ENCODE data around the gene KIF21A. TPM values are rescaled to one million over a fixed set of nuclear protein-coding genes. Genes with fewer than 3 reads are reported as not detected.
"Not testable (repeated sequence)": the region's sequence is repeated elsewhere in the genome, so short reads cannot be mapped to it uniquely, and the experiment has no call there.

KIF21A gene, protein sequence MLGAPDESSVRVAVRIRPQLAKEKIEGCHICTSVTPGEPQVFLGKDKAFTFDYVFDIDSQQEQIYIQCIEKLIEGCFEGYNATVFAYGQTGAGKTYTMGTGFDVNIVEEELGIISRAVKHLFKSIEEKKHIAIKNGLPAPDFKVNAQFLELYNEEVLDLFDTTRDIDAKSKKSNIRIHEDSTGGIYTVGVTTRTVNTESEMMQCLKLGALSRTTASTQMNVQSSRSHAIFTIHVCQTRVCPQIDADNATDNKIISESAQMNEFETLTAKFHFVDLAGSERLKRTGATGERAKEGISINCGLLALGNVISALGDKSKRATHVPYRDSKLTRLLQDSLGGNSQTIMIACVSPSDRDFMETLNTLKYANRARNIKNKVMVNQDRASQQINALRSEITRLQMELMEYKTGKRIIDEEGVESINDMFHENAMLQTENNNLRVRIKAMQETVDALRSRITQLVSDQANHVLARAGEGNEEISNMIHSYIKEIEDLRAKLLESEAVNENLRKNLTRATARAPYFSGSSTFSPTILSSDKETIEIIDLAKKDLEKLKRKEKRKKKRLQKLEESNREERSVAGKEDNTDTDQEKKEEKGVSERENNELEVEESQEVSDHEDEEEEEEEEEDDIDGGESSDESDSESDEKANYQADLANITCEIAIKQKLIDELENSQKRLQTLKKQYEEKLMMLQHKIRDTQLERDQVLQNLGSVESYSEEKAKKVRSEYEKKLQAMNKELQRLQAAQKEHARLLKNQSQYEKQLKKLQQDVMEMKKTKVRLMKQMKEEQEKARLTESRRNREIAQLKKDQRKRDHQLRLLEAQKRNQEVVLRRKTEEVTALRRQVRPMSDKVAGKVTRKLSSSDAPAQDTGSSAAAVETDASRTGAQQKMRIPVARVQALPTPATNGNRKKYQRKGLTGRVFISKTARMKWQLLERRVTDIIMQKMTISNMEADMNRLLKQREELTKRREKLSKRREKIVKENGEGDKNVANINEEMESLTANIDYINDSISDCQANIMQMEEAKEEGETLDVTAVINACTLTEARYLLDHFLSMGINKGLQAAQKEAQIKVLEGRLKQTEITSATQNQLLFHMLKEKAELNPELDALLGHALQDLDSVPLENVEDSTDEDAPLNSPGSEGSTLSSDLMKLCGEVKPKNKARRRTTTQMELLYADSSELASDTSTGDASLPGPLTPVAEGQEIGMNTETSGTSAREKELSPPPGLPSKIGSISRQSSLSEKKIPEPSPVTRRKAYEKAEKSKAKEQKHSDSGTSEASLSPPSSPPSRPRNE (N-terminal part only)
- total RNA-seq: 10 to 100 TPM; 31.9 to 40.0 TPM
- long read RNA-seq, partial matches to known transcripts: 22 of 29 reads
- long read RNA-seq, other reads (novel, unspliced or antisense): 6 of 29 reads

GRCh38 chr12:39443081-39443928 lies at the start of gene KIF21A:
Gene KIF21A, minus strand, starts transcription at chr12:39443120. Its CDS starts 150 bp downstream, at chr12:39442970.
- DNase-seq (peak; percentile 92), ATAC-seq (peak; percentile 97 to 98)
- intact Hi-C loops (cut with DNase I): loop anchor here in 1 of 2 donors (5.0 kb wide), 1 partner anchor 126 kb away; no protein-coding TSS in a partner anchor

GRCh38 chr12:39490500-39491282 lies 47.8 kb upstream of the KIF21A start:
- DNase-seq (no peak), ATAC-seq (peak in 1 of 2 donors; percentile 95)
- intact Hi-C loops (cut with DNase I): no loop called here

- DNase-seq: no peak
- intact Hi-C loops (cut with DNase I): no loop called here
Measured at GRCh38 chr12:39483597-39483996, 40.7 kb upstream of the KIF21A start.

DNA sequence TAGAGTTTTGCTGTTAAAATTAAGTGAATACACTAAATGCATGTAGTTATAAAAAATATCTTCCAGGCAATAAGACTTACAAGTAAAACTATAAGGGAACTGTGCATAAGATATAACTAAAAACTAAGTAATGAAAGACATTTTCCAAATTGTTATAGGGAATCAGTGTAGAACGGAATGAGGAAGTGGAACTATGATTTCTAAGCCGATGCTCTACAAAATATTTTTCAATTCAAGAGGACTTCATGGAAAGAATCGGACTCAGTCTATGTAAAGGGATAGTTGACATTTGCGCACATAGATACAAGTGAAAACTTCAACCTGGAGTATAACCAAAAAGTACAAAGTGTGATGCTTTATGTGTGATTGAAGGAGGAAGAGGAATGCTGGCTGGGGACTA lies 40.1 kb upstream of the KIF21A start:
- intact Hi-C loops (cut with DNase I): no loop called here
- no peak for DNase-seq
- no peak for ATAC-seq

More at GRCh38 chr12:39483597-39483996, 40.7 kb upstream of the KIF21A start:
- ATAC-seq: no peak

DNA sequence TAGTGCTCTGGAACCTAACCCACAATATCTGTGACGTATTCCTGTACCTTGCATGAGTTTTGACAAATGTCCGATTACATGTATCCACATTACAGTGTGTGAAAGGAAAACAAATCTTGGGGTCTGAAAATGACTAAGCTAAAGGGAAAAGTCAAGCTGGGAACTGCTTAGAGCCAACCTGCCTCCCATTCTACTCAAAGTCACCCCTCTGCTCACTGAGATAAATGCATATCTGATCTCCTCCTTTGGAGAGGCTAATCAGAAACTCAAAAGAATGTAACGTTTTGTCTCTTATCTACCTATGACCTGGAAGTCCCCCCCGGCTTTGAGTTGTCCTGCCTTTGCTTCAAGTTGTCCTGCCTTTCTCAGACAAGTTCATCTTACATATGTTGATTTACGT lies 34.0 kb upstream of the KIF21A start:
- intact Hi-C loops (cut with DNase I): no loop called here
- no peak for ATAC-seq

DNA sequence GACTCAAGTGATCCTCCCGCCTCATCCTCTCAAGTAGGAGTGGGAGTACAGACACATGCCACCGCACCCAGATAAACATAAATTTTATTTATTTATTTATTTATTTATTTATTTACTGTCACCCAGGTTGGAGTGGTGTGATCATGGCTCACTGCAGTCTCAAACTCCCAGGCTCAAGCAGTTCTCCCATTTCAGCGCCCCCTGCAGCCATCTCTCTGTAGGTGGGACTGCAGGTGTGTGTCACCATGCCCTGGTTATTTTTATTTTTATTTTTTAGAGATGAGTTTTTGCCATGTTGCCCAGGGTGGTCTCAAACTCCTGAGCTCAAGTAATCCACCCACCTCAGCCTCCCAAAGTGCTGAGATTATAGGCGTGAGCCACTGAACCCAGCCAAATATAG lies 33.2 kb upstream of the KIF21A start:
- ATAC-seq (no peak), DNase-seq (no peak)
- intact Hi-C loops (cut with DNase I): no loop called here

More for the DNA sequence above, 34.0 kb upstream of the KIF21A start:
- no peak for DNase-seq

DNA sequence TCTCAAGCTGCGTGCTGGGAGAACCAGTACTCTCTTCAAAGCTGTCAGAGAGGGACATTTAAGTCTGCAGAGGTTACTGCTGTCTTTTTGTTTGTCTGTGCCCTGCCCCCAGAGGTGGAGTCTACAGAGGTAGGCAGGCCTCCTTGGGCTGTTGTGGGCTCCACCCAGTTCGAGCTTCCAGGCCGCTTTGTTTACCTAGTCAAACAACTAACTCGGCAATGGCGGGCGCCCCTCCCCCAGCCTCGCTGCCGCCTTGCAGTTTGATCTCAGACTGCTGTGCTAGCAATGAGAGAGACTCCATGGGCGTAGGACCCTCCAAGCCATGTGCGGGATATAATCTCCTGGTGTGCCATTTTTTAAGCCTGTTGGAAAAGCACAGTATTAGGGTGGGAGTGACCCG lies 32.2 kb upstream of the KIF21A start:
- ATAC-seq; DNase-seq; intact Hi-C loops (cut with DNase I): not testable (repeated sequence)

GRCh38 chr12:39467432-39467870 lies 24.5 kb upstream of the KIF21A start:
- no peak for ATAC-seq
- DNase-seq: no peak
- intact Hi-C loops (cut with DNase I): no loop called here

DNA sequence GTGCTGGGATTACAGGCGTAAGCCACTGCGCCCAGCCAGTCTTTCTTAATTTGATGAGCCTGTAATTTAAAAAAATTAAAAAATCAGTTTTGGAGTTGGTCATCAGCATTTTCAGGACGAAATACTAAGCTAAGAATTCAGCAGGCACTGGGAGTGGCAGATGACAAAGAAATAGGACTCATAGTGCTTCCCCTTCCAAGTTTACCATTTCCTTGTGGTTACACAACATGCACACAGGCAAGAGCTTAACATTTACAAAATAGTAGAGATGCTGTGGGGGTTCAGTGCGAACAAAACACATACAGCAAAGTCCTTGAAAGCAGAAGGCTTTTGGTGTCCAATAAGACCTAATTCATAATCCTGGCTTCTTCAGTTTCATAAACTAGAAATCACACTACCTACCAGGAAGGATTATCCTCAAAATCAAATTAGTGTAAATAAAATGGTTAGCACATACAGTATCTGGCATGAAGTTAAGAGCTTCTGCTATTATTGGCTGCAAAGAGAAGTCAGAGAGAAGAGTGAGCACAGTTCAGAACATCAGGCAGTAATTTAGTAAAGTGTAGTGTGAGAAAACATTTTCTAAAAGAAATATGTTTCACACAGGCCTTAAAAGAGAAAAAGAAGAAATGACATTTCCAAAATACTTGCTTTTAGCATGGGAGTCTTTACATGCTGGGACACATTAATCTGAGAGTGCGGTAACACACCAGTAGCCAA lies 22.2 kb upstream of the KIF21A start:
- intact Hi-C loops (cut with DNase I): no loop called here
- ATAC-seq: no peak

DNA sequence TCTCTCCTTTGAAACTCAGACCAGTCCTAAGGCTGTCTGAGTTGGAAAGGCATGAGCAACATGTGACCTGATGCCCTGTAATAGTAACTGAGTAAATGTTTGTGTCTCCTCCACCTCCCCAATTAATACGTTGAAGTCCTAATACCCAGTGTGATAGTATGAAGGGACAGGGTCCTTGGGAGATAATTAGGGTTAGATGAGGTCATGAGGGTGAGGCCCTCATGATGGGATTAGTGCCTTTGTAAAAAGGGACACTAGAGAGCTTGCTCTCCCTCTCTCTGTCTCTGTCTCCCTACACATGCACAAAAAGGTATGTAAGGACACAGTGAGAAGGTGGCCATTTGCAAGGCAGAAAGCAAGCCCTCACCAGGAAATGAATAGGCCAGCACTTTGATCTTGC lies 18.1 kb upstream of the KIF21A start:
- intact Hi-C loops (cut with DNase I): no loop called here
- ATAC-seq: no peak

More for the DNA sequence above, 22.2 kb upstream of the KIF21A start:
- DNase-seq: no peak

GRCh38 chr12:39459027-39459434 lies 16.1 kb upstream of the KIF21A start:
- intact Hi-C loops (cut with DNase I): no loop called here
- ATAC-seq (no peak), DNase-seq (no peak)

More for the DNA sequence above, 18.1 kb upstream of the KIF21A start:
- DNase-seq: no peak

GRCh38 chr12:39451977-39452376 lies 9.1 kb upstream of the KIF21A start:
- intact Hi-C loops (cut with DNase I): no loop called here
- no peak for ATAC-seq
- DNase-seq: no peak

DNA sequence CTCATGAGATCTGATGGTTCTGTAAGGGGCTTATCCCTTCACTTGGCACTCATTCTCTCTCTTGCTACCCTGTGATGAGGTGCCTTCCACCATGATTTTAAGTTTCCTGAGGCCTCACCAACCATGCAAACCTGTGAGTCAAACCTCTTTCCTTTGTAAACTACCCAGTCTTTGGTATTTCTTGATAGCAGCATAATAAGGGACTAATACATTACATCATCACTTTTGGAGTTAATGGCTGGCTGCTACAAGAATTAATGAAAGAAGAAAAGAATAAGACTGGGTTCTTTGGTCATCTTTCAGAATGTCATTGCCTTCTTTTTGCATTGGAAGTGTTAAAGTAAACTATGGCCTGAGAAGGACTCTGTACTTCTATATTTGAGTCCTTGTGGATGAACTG lies 5.1 kb upstream of the KIF21A start:
- intact Hi-C loops (cut with DNase I): no loop called here
- no peak for DNase-seq
- no peak for ATAC-seq

DNA sequence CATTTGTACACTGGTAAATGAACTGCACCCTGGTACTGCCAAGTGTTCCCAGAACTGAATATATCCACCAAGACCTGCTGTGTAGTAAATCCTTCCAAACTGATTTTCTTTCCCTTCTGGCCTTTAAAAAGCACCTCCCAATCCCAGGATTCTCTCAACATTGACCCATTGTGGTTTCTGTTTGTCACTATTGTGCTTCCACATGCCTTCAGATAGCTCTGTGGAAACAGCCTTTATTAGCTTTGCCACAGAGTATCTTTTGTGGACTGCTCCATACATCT lies 949 bp upstream of the KIF21A start:
- intact Hi-C loops (cut with DNase I): loop anchor here in 1 of 2 donors (5.0 kb wide), 1 partner anchor 127 kb away; no protein-coding TSS in a partner anchor
- no peak for DNase-seq
- ATAC-seq: no peak

DNA sequence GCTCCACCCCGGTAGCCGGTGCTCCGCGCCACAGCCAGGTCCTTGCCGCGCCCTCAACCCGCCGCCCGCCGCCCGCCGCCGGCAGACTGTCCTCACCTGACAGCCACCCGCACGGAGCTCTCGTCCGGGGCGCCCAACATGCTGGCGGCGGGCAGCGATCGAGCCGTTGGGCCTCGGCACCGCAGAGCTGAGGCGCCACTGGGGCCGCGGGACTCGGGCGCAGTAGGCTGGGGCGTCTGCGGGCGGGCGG lies 164 bp downstream of the KIF21A start:
- ATAC-seq: no peak
- intact Hi-C loops (cut with DNase I): loop anchor here in 1 of 2 donors (5.0 kb wide), 1 partner anchor 125 kb away; no protein-coding TSS in a partner anchor
- DNase-seq: no peak

GRCh38 chr12:39441963-39442830 lies 723 bp downstream of the KIF21A start:
- ATAC-seq (peak; percentile 13 to 16), DNase-seq (peak; percentile 52)
- intact Hi-C loops (cut with DNase I): loop anchor here in 1 of 2 donors (5.0 kb wide), 1 partner anchor 125 kb away; no protein-coding TSS in a partner anchor
